Endodermal cell (in vitro differentiated cells): Measurements from ENCODE around the gene CACHD1. TPM values are rescaled to one million over a fixed set of nuclear protein-coding genes. Genes with fewer than 3 reads are reported as not detected.

Experiments used
- DNase-seq: peaks from one replicate; pipeline ENCODE4 v3.0.0-alpha.2; 2017
- H3K27ac ChIP-seq: 2 replicates; pipeline ENCODE4 v1.5.1; 2013; ENCODE audit warnings: mild to moderate bottlenecking, low read depth, low read length, moderate library complexity
- H3K27me3 ChIP-seq: 2 replicates; pipeline ENCODE4 v1.6.1; 2013; ENCODE audit warnings: mild to moderate bottlenecking, low read length, moderate library complexity; ENCODE audit not compliant: insufficient read depth, control insufficient read depth, poor library complexity, severe bottlenecking
- H3K36me3 ChIP-seq: 2 replicates; pipeline ENCODE4 v1.7.0; 2013; ENCODE audit warnings: mild to moderate bottlenecking, low read length, moderate library complexity; ENCODE audit not compliant: control insufficient read depth, insufficient read depth
- H3K4me1 ChIP-seq: one replicate; pipeline ENCODE4 v1.7.0; 2013; ENCODE audit warnings: low read length; ENCODE audit not compliant: control insufficient read depth, insufficient read depth
- H3K4me3 ChIP-seq: 2 replicates; pipeline ENCODE4 v1.5.1; 2013; ENCODE audit warnings: mild to moderate bottlenecking, low read length, moderate library complexity
- H3K9ac ChIP-seq: 2 replicates; pipeline ENCODE4 v1.6.1; 2013; ENCODE audit warnings: mild to moderate bottlenecking, low read length, moderate library complexity; ENCODE audit not compliant: poor library complexity, severe bottlenecking; ENCODE audit errors: extremely low read depth
- H3K9me3 ChIP-seq: 2 replicates; pipeline ENCODE4 v1.6.1; 2013; ENCODE audit warnings: mild to moderate bottlenecking, low read length, moderate library complexity; ENCODE audit not compliant: control insufficient read depth
- H3K27ac Mint-ChIP-seq: 2 replicates; pipeline ENCODE4 v1.8.0; 2020; ENCODE audit warnings: mixed read lengths
- H3K27me3 Mint-ChIP-seq: 2 replicates; pipeline ENCODE4 v1.8.0; 2021; ENCODE audit warnings: mild to moderate bottlenecking, mixed read lengths; ENCODE audit not compliant: insufficient read depth
- H3K36me3 Mint-ChIP-seq: 2 replicates; pipeline ENCODE4 v1.8.0; 2020; ENCODE audit warnings: low read depth, mixed read lengths
- H3K4me1 Mint-ChIP-seq: 2 replicates; pipeline ENCODE4 v1.8.0; 2020; ENCODE audit warnings: mixed read lengths
- H3K4me3 Mint-ChIP-seq: 2 replicates; pipeline ENCODE4 v1.8.0; 2020; ENCODE audit warnings: mild to moderate bottlenecking, moderate library complexity, mixed read lengths
- H3K9me3 Mint-ChIP-seq: 2 replicates; pipeline ENCODE4 v1.8.0; 2020; ENCODE audit warnings: mild to moderate bottlenecking, mixed read lengths
- WGBS, 2 experiments: methylation state at CpG; one replicate each; pipeline versions ENCODE4 v1.1.5 to v1.1.7; 2013; ENCODE audit warnings: missing lambda C conversion rate in 2 of 2, mixed read lengths in 1 of 2; ENCODE audit not compliant: insufficient coverage in 1 of 2, insufficient read length in 1 of 2; 5-methylcytosine and 5-hydroxymethylcytosine counted together
- total RNA-seq, 2 donors: library from RNA; stranded (reverse); fragmentation: NEBNext Ultra II Directional in 1 of 2; extraction: Animal tissue kit (Norgen Biotek cat#: 25700) in 1 of 2; gene quantifications; 2 replicates in 1 of 2; 3 replicates in 1 of 2; pipeline ENCODE4 v1.2.1, GENCODE V29; 2021
- TF ChIP-seq, protein P1 (sequence below): fragments of 200-600 bp; sonication (generic); conservative IDR thresholded peaks from 2 replicates; pipeline ENCODE4 v1.5.0; 2021; ENCODE audit warnings: antibody characterized with exemption, mild to moderate bottlenecking

The CACHD1 gene
- total RNA-seq, 2 donors from 2014 or later, result 29.2 to 40.7 TPM

GRCh38 chr1:64549464-64550239 lies 79.7 kb downstream of the CACHD1 start:
- H3K4me3 Mint-ChIP-seq, result no peak overlapping the region
- H3K27ac Mint-ChIP-seq, result no peak overlapping the region
- no peaks in the 10 kb centered on the region for H3K9me3 ChIP-seq
- no peaks in the 10 kb centered on the region for H3K9me3 Mint-ChIP-seq
- no peak overlapping the region for H3K27ac ChIP-seq
- TF ChIP-seq, protein P1, sequence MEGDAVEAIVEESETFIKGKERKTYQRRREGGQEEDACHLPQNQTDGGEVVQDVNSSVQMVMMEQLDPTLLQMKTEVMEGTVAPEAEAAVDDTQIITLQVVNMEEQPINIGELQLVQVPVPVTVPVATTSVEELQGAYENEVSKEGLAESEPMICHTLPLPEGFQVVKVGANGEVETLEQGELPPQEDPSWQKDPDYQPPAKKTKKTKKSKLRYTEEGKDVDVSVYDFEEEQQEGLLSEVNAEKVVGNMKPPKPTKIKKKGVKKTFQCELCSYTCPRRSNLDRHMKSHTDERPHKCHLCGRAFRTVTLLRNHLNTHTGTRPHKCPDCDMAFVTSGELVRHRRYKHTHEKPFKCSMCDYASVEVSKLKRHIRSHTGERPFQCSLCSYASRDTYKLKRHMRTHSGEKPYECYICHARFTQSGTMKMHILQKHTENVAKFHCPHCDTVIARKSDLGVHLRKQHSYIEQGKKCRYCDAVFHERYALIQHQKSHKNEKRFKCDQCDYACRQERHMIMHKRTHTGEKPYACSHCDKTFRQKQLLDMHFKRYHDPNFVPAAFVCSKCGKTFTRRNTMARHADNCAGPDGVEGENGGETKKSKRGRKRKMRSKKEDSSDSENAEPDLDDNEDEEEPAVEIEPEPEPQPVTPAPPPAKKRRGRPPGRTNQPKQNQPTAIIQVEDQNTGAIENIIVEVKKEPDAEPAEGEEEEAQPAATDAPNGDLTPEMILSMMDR, result no peak
- peaks cover 28% of the 10 kb centered on the region for H3K4me1 Mint-ChIP-seq
- peaks cover 7% of the 10 kb centered on the region for H3K4me1 ChIP-seq
- no peak for DNase-seq
- H3K9ac ChIP-seq, result no peak overlapping the region
- H3K36me3 Mint-ChIP-seq, result peaks cover 10% of the 10 kb centered on the region
- peaks cover 14% of the 10 kb centered on the region for H3K36me3 ChIP-seq
- H3K27me3 ChIP-seq, result no peaks in the 10 kb centered on the region
- H3K27me3 Mint-ChIP-seq, result no peaks in the 10 kb centered on the region
- no peak overlapping the region for H3K4me3 ChIP-seq
- 71 to 77% methylated on average over 4 to 6 of the region's 6 CpGs for WGBS, 2 experiments

GRCh38 chr1:64550510-64550909 lies 80.6 kb downstream of the CACHD1 start:
- no peak overlapping the region for H3K27ac ChIP-seq
- Mint-ChIP-seq H3K27me3 (no peaks in the 10 kb centered on the region), H3K4me1 (peaks cover 19% of the 10 kb centered on the region), H3K4me3 (no peak overlapping the region), H3K9me3 (no peaks in the 10 kb centered on the region), H3K36me3 (peaks cover 16% of the 10 kb centered on the region), H3K27ac (no peak overlapping the region)
- WGBS, 2 experiments, result 89 to 94% methylated on average over 2 to 5 of the region's 5 CpGs
- no peaks in the 10 kb centered on the region for H3K27me3 ChIP-seq
- DNase-seq, result no peak
- TF ChIP-seq, protein P1, result no peak
- H3K4me1 ChIP-seq, result peaks cover 2% of the 10 kb centered on the region
- H3K36me3 ChIP-seq, result peaks cover 14% of the 10 kb centered on the region
- no peak overlapping the region for H3K9ac ChIP-seq
- no peaks in the 10 kb centered on the region for H3K9me3 ChIP-seq
- H3K4me3 ChIP-seq, result no peak overlapping the region

- no peak overlapping the region for H3K9ac ChIP-seq
- H3K4me1 ChIP-seq, result no peaks in the 10 kb centered on the region
- Mint-ChIP-seq H3K27me3 (no peaks in the 10 kb centered on the region), H3K36me3 (peaks cover 20% of the 10 kb centered on the region), H3K27ac (no peak overlapping the region), H3K4me3 (no peak overlapping the region), H3K4me1 (peaks cover 19% of the 10 kb centered on the region), H3K9me3 (no peaks in the 10 kb centered on the region)
- peaks cover 14% of the 10 kb centered on the region for H3K36me3 ChIP-seq
- H3K4me3 ChIP-seq, result no peak overlapping the region
- 83 to 100% methylated on average over 1 to 3 of the region's 4 CpGs for WGBS, 2 experiments
- no peaks in the 10 kb centered on the region for H3K9me3 ChIP-seq
- TF ChIP-seq, protein P1, result no peak
- DNase-seq, result no peak
- no peaks in the 10 kb centered on the region for H3K27me3 ChIP-seq
- no peak overlapping the region for H3K27ac ChIP-seq
Measured at GRCh38 chr1:64550946-64551605, 81.1 kb downstream of the CACHD1 start.
